PC-9 (cell line): ENCODE results near the gene CPHXL.

Experiments
- EZH2 ChIP-seq: fragments of 200-600 bp; sonication (generic); IDR thresholded peaks from 2 replicates; pipeline ENCODE4 v1.8.0; 2017; ENCODE audit warnings: antibody characterized with exemption, low read depth
- TF ChIP-seq, protein P1 (sequence below): fragments of 200-600 bp; sonication (generic); conservative IDR thresholded peaks from 2 replicates; pipeline ENCODE4 v1.6.1; 2017; ENCODE audit warnings: mixed run types, antibody characterized with exemption, mild to moderate bottlenecking, moderate library complexity

DNA sequence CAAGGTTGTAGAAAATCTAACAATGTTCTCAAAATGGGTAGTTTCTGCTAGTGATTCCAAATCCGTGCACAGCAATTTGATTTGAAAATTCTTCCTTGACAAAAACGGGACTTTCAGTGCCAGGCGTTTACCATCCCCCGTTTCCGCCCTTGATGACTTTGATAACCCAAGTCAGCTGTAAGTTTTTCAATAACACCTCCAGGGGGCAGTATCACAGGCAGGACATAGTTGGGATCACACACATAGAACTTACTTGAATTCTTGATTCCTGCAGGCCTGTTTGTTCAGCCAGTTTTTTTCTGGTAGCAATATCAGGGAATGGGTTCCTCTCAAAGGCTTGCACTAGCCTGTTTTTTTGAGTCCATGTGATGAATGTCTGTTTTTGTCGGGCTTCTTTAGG is 30.6 kb downstream of the CPHXL start:
- TF ChIP-seq, protein P1, sequence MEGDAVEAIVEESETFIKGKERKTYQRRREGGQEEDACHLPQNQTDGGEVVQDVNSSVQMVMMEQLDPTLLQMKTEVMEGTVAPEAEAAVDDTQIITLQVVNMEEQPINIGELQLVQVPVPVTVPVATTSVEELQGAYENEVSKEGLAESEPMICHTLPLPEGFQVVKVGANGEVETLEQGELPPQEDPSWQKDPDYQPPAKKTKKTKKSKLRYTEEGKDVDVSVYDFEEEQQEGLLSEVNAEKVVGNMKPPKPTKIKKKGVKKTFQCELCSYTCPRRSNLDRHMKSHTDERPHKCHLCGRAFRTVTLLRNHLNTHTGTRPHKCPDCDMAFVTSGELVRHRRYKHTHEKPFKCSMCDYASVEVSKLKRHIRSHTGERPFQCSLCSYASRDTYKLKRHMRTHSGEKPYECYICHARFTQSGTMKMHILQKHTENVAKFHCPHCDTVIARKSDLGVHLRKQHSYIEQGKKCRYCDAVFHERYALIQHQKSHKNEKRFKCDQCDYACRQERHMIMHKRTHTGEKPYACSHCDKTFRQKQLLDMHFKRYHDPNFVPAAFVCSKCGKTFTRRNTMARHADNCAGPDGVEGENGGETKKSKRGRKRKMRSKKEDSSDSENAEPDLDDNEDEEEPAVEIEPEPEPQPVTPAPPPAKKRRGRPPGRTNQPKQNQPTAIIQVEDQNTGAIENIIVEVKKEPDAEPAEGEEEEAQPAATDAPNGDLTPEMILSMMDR = peak; percentile 41; the same call in 1 of the 2 replicates
- TF ChIP-seq EZH2 = no peak
